ENCODE data around the gene LINC00237.

- no peak for TF ChIP-seq CTCF (IDR thresholded peaks at IDR 0.05)
- no peak for TF ChIP-seq POLR2A (IDR thresholded peaks at IDR 0.05)
Observed at GRCh38 chr20:21067255-21067654, 38.9 kb downstream of the LINC00237 start.

Measured in thyroid gland (tissue), 4 donors.